ENCODE results near the gene SYCP2. TPM values are rescaled to one million over a fixed set of nuclear protein-coding genes. Genes with fewer than 3 reads are reported as not detected.

SYCP2 gene
- total RNA-seq, 1 experiment from 2014 or later: 0.70 TPM

GRCh38 chr20:59895908-59896307, 37.5 kb downstream of the SYCP2 start:
- H3K18ac ChIP-seq (ENCODE audit: insufficient read length, low read depth, low read length): no peak overlapping the region
- H2BK120ac ChIP-seq (ENCODE audit: low read depth, low read length, poor library complexity, severe bottlenecking): no peak overlapping the region
- no peak overlapping the region for H4K5ac ChIP-seq (ENCODE audit: insufficient read length, low read depth, low read length)
- no peaks in the 10 kb centered on the region for H3K79me2 ChIP-seq (ENCODE audit: insufficient read depth, low read length)
- no CpG with 5 or more reads among the region's 1 CpG for WGBS (ENCODE audit: extremely low coverage, insufficient read length, low lambda C conversion rate)
- no peak overlapping the region for H2AK5ac ChIP-seq (ENCODE audit: insufficient read length, low read length)
- no peaks in the 10 kb centered on the region for H3K23me2 ChIP-seq (ENCODE audit: insufficient read length, low read depth, low read length, poor library complexity, severe bottlenecking)
- H3K4me3 Mint-ChIP-seq: no peak overlapping the region
- H4K8ac ChIP-seq (replicated peaks; ENCODE audit: insufficient read length, low read depth, low read length): no peak overlapping the region
- no peaks in the 10 kb centered on the region for H3K4me1 ChIP-seq (ENCODE audit: insufficient read depth, low read length)
- H3K4me1 Mint-ChIP-seq: no peaks in the 10 kb centered on the region
- H3K23ac ChIP-seq (ENCODE audit: insufficient read length, low read depth, low read length): no peak overlapping the region
- no peak overlapping the region for H2BK12ac ChIP-seq (ENCODE audit: insufficient read length, low read depth, low read length)
- no peak overlapping the region for H2AFZ ChIP-seq (ENCODE audit: low read length)
- H2BK5ac ChIP-seq (ENCODE audit: insufficient read length, low read length): no peak overlapping the region
- no peak overlapping the region for H3K9ac ChIP-seq (ENCODE audit: extremely low read depth, insufficient read length, low read length)
- H3K27ac ChIP-seq (ENCODE audit: insufficient read length, low read depth, low read length): no peak overlapping the region
- no peaks in the 10 kb centered on the region for H3K27me3 ChIP-seq (ENCODE audit: insufficient read depth, low read length)
- no peaks in the 10 kb centered on the region for H4K20me1 ChIP-seq (ENCODE audit: control insufficient read depth, insufficient read depth, insufficient read length)
- H3K14ac ChIP-seq (ENCODE audit: insufficient read depth, low read length): no peak overlapping the region
- H3T11ph ChIP-seq (ENCODE audit: low read length): no peak overlapping the region
- peaks cover 0 to 3% of the 10 kb centered on the region in 2 experiments; a peak in 1 of 5 replicates for H3K9me3 Mint-ChIP-seq
- H3K4me2 ChIP-seq (ENCODE audit: insufficient read depth, insufficient read length, low read length): no peak overlapping the region
- no peak overlapping the region for H3K4ac ChIP-seq (ENCODE audit: low read depth, low read length)
- H3K79me1 ChIP-seq (ENCODE audit: insufficient read depth, low read depth, low read length, poor library complexity, severe bottlenecking): no peaks in the 10 kb centered on the region
- TF ChIP-seq CTCF (conservative IDR thresholded peaks at IDR 0.05): no peak
- no peaks in the 10 kb centered on the region for H3K9me3 ChIP-seq (ENCODE audit: control insufficient read depth, low read depth, low read length)
- H3K27me3 Mint-ChIP-seq (ENCODE audit: low read depth): peaks cover 22% of the 10 kb centered on the region
- H2BK20ac ChIP-seq (ENCODE audit: low read depth, low read length, poor library complexity, severe bottlenecking): no peak overlapping the region
- H3K27ac Mint-ChIP-seq: no peak overlapping the region
- no peak overlapping the region for H4K91ac ChIP-seq (ENCODE audit: insufficient read length, low read depth, low read length)
- DNase-seq: no peak
- no peak overlapping the region for H3K56ac ChIP-seq (ENCODE audit: insufficient read length, low read depth, low read length)
- no peak overlapping the region for H2BK15ac ChIP-seq (ENCODE audit: low read depth, low read length)
- no peaks in the 10 kb centered on the region for H3K36me3 Mint-ChIP-seq (ENCODE audit: insufficient read depth in 1 of 3, low read depth in 3 of 3)

All from H9 (cell line).